Breast epithelium (tissue), 3 donors: ENCODE results near the gene B3GAT2.

Experiments used
- POLR2A ChIP-seq: fragments of 450-650 bp; IDR thresholded peaks from one replicate; pipeline ENCODE4 v1.6.1; 2016; ENCODE audit warnings: antibody characterized with exemption, mild to moderate bottlenecking, moderate library complexity
- TF ChIP-seq, protein P1 (sequence below), 3 donors: fragments of 450-650 bp; IDR thresholded peaks; one replicate each; pipeline ENCODE4 v1.5.1; 2016 to 2017; ENCODE audit warnings: antibody characterized with exemption in 3 of 3, mild to moderate bottlenecking in 3 of 3, moderate library complexity in 3 of 3

- TF ChIP-seq POLR2A, result no peak
- TF ChIP-seq, protein P1, sequence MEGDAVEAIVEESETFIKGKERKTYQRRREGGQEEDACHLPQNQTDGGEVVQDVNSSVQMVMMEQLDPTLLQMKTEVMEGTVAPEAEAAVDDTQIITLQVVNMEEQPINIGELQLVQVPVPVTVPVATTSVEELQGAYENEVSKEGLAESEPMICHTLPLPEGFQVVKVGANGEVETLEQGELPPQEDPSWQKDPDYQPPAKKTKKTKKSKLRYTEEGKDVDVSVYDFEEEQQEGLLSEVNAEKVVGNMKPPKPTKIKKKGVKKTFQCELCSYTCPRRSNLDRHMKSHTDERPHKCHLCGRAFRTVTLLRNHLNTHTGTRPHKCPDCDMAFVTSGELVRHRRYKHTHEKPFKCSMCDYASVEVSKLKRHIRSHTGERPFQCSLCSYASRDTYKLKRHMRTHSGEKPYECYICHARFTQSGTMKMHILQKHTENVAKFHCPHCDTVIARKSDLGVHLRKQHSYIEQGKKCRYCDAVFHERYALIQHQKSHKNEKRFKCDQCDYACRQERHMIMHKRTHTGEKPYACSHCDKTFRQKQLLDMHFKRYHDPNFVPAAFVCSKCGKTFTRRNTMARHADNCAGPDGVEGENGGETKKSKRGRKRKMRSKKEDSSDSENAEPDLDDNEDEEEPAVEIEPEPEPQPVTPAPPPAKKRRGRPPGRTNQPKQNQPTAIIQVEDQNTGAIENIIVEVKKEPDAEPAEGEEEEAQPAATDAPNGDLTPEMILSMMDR (IDR thresholded peaks at IDR 0.05), result no peak
Observed at GRCh38 chr6:70852667-70853246, 104.1 kb downstream of the B3GAT2 start.
